HG03025 (cell line): ENCODE measurements around the gene ARMC12.
"Not testable (repeated sequence)": the region's sequence is repeated elsewhere in the genome, so short reads cannot be mapped to it uniquely, and the experiment has no call there.

Experiments used
- ATAC-seq: cut with Tn5 transposase; IDR thresholded peaks from one replicate; pipeline ENCODE4 v1.9.1; 2021; ENCODE audit warnings: mild to moderate bottlenecking, moderate library complexity; ENCODE audit not compliant: unreplicated experiment, low FRiP score

The ARMC12 gene

GRCh38 chr6:35736982-35737412 lies at the start of gene ARMC12:
TSS of gene ARMC12 (plus strand) at chr6:35737032. CDS start at chr6:35737109, 77 bp downstream.
- no peak for ATAC-seq

- peak; percentile 34 for ATAC-seq
Measured at GRCh38 chr6:35687658-35688604, 48.9 kb upstream of the ARMC12 start.

- ATAC-seq, result peak; percentile 82
Measured at GRCh38 chr6:35688605-35689322, 48.1 kb upstream of the ARMC12 start, which contains the start of gene FKBP5. TSS of gene FKBP5 (minus strand) at chr6:35688915. CDS start at chr6:35642824, 46,091 bp downstream.

GRCh38 chr6:35690006-35690405 lies 46.8 kb upstream of the ARMC12 start:
- not testable (repeated sequence) for ATAC-seq

GRCh38 chr6:35690484-35690883 lies 46.3 kb upstream of the ARMC12 start:
- no peak for ATAC-seq

GRCh38 chr6:35691027-35691824 lies 45.6 kb upstream of the ARMC12 start:
- ATAC-seq, result no peak

GRCh38 chr6:35694462-35694861 lies 42.4 kb upstream of the ARMC12 start:
- no peak for ATAC-seq

- not testable (repeated sequence) for ATAC-seq
Measured at GRCh38 chr6:35698430-35698829, 38.4 kb upstream of the ARMC12 start.

GRCh38 chr6:35698858-35699257 lies 38.0 kb upstream of the ARMC12 start:
- ATAC-seq, result no peak

- ATAC-seq, result no peak
Measured at GRCh38 chr6:35703554-35703953, 33.3 kb upstream of the ARMC12 start.

GRCh38 chr6:35706468-35706867 lies 30.4 kb upstream of the ARMC12 start:
- no peak for ATAC-seq

GRCh38 chr6:35707714-35708407 lies 29.0 kb upstream of the ARMC12 start:
- ATAC-seq, result no peak

- ATAC-seq, result no peak
Measured at GRCh38 chr6:35708585-35708984, 28.2 kb upstream of the ARMC12 start.

GRCh38 chr6:35710241-35710847 lies 26.5 kb upstream of the ARMC12 start:
- ATAC-seq, result no peak

- ATAC-seq, result no peak
Measured at GRCh38 chr6:35711731-35712130, 25.1 kb upstream of the ARMC12 start.

- ATAC-seq, result no peak
Measured at GRCh38 chr6:35713006-35713767, 23.6 kb upstream of the ARMC12 start.

GRCh38 chr6:35716798-35717197 lies 20.0 kb upstream of the ARMC12 start:
- no peak for ATAC-seq

GRCh38 chr6:35717449-35718374 lies 19.1 kb upstream of the ARMC12 start:
- no peak for ATAC-seq
